Esophagus muscularis mucosa (tissue), 4 donors: Measurements from ENCODE around the gene CRX. TPM values are rescaled to one million over a fixed set of nuclear protein-coding genes. Genes with fewer than 3 reads are reported as not detected.

Experiments used
- DNase-seq: peaks from one replicate; pipeline ENCODE4 v3.0.0-alpha.2; 2017; ENCODE audit errors: extremely low spot score
- H3K27ac ChIP-seq, 4 donors: fragments of 200-600 bp; sonication (generic); replicated peaks in 1 of 4; 1 replicate in 3 of 4; 2 replicates in 1 of 4; pipeline ENCODE4 v1.5.1; 2016 to 2019; ENCODE audit warnings: mild to moderate bottlenecking in 1 of 4
- H3K27me3 ChIP-seq, 4 donors: fragments of 200-600 bp; sonication (generic); one replicate each; pipeline versions ENCODE4 v1.5.1 to v1.6.0; 2016 to 2019
- H3K36me3 ChIP-seq, 4 donors: fragments of 200-600 bp; sonication (generic); one replicate each; pipeline ENCODE4 v1.5.1; 2016 to 2019
- H3K4me1 ChIP-seq, 4 donors: fragments of 200-600 bp; sonication (generic); one replicate each; pipeline ENCODE4 v1.5.1; 2016 to 2019
- H3K4me3 ChIP-seq, 4 donors: fragments of 200-600 bp; sonication (generic); 1 replicate in 2 of 4; 2 replicates in 2 of 4; pipeline ENCODE4 v1.5.1; 2016 to 2019; ENCODE audit warnings: mild to moderate bottlenecking in 4 of 4, moderate library complexity in 1 of 4
- H3K9me3 ChIP-seq, 4 donors: fragments of 200-600 bp; sonication (generic); 1 replicate in 3 of 4; 2 replicates in 1 of 4; pipeline ENCODE4 v1.5.1; 2016 to 2019
- EP300 ChIP-seq: sonication (generic); formaldehyde crosslinking; IDR thresholded peaks from one replicate; pipeline ENCODE4 v1.6.1; 2017; ENCODE audit warnings: antibody characterized with exemption
- POLR2A ChIP-seq: fragments of 450-650 bp; IDR thresholded peaks from one replicate; pipeline ENCODE4 v1.6.1; 2017; ENCODE audit warnings: antibody characterized with exemption, moderate library complexity, mild to moderate bottlenecking, low read depth
- POLR2AphosphoS5 ChIP-seq, 2 donors: sonication (generic); formaldehyde crosslinking; IDR thresholded peaks; one replicate each; pipeline ENCODE4 v1.6.1; 2017; ENCODE audit warnings: antibody characterized with exemption in 2 of 2
- WGBS: methylation state at CpG from one replicate; pipeline ENCODE4 v1.1.5; 2018; 5-methylcytosine and 5-hydroxymethylcytosine counted together
- intact Hi-C: fragments of 100-400 bp; cut with DNase I; formaldehyde crosslinking; loops from one replicate; pipeline ENCODE4 v1.15.1; 2023
- total RNA-seq, 4 donors: library from RNA; depleted of rRNA; stranded (reverse); fragments of >200 nt; gene quantifications; one replicate each; pipeline versions ENCODE4 v1.1.0 to v1.2.1, GENCODE V29; 2016
- TF ChIP-seq, protein P1 (sequence below), 3 experiments: fragments of 200-600 bp in 2 of 3; fragments of 450-650 bp in 1 of 3; sonication (generic) in 2 of 3; IDR thresholded peaks; one replicate each; pipeline ENCODE4 v1.5.1; 2017 to 2019; ENCODE audit warnings: antibody characterized with exemption in 3 of 3, mild to moderate bottlenecking in 2 of 3, moderate library complexity in 1 of 3

Gene CRX
- total RNA-seq, 4 donors from 2014 or later, result not detected

DNA sequence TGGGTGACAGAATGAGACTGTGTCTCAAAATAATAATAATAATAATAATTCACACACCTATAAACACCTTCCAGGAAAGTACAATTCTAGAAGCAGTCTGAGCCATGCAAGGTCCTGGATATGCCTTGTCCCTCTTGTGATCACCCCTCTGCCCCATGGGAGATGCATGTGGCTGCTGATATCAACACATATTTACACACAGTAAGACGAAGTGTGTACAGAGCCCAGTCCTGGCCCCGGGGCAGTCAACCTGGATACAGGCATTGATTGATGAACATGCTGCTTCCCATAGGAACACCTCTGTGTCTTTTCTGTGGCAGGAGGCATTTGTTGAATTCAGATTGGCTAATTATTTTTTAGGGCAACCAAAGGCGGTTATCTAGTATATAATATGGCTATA is 61.2 kb downstream of the CRX start:
- TF ChIP-seq POLR2A (no peak), POLR2AphosphoS5 (IDR thresholded peaks at IDR 0.05) (no peak), EP300 (no peak)
- TF ChIP-seq, protein P1, sequence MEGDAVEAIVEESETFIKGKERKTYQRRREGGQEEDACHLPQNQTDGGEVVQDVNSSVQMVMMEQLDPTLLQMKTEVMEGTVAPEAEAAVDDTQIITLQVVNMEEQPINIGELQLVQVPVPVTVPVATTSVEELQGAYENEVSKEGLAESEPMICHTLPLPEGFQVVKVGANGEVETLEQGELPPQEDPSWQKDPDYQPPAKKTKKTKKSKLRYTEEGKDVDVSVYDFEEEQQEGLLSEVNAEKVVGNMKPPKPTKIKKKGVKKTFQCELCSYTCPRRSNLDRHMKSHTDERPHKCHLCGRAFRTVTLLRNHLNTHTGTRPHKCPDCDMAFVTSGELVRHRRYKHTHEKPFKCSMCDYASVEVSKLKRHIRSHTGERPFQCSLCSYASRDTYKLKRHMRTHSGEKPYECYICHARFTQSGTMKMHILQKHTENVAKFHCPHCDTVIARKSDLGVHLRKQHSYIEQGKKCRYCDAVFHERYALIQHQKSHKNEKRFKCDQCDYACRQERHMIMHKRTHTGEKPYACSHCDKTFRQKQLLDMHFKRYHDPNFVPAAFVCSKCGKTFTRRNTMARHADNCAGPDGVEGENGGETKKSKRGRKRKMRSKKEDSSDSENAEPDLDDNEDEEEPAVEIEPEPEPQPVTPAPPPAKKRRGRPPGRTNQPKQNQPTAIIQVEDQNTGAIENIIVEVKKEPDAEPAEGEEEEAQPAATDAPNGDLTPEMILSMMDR (IDR thresholded peaks at IDR 0.05), result no peak
- WGBS, result 63% methylated on average over 3 of the region's 3 CpGs
- H3K9me3 ChIP-seq, result no peaks in the 10 kb centered on the region
- peaks cover 0 to 29% (median 0%) of the 10 kb centered on the region in 4 donors for H3K27me3 ChIP-seq
- intact Hi-C loops, result no loop called here
- no peak for DNase-seq
- H3K27ac ChIP-seq, result no peak overlapping the region
- no peaks in the 10 kb centered on the region for H3K4me1 ChIP-seq
- no peaks in the 10 kb centered on the region for H3K36me3 ChIP-seq
- no peak overlapping the region for H3K4me3 ChIP-seq

DNA sequence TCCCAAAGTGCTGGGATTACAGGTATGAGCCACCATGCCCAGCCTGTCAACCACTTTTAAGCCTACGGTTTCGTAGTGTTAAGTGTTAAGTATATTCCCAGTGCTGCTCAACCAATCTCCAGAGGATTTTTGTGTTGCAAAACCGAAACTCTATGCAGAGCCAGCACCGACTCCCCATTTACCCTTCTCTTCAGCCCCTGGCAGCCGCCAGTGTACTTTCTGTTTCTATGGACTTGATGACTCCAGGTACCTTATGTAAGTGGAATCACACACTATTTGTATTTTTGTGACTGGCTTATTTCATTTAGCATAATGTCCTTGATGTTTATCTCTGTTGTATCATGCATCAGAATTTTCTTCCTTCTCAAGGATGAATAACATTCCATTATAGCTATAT is 63.3 kb downstream of the CRX start:
- no peak for DNase-seq
- no peak for TF ChIP-seq POLR2AphosphoS5 (IDR thresholded peaks at IDR 0.05)
- TF ChIP-seq EP300, result no peak
- TF ChIP-seq POLR2A, result no peak
- TF ChIP-seq, protein P1 (IDR thresholded peaks at IDR 0.05), result no peak
- peaks cover 0 to 19% (median 0%) of the 10 kb centered on the region in 4 donors for H3K27me3 ChIP-seq
- intact Hi-C loops, result no loop called here
- 76% methylated on average over 5 of the region's 5 CpGs for WGBS
- H3K36me3 ChIP-seq, result no peaks in the 10 kb centered on the region
- no peak overlapping the region for H3K27ac ChIP-seq
- H3K9me3 ChIP-seq, result no peaks in the 10 kb centered on the region
- no peaks in the 10 kb centered on the region for H3K4me1 ChIP-seq
- H3K4me3 ChIP-seq, result no peak overlapping the region

DNA sequence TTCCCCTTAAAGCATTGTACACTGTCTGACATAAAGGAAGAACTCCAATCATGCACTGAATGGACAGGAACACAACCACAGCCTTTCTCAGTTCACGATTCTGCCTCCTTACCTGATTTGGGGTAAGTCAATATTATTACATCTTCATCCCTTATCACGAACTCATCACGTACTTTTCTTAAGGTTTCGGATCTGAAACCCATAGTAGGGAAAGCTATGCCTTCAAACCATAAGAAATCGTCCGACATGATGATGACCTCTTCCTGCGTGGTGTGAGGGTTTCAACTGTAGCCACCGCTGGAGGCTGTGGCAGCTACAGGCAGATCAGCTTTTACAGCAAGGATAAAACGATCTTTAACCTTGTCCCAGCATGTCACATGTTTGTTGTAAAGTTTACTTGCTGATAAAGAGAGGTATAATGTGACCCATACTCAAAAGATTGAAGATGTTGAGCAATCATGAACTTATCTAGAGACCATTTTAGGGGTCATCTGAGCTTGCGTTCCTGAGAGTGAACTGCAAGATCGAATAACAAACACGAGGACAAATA is 64.3 kb downstream of the CRX start, which contains the start of gene SULT2A1:
Gene SULT2A1, minus strand, starts transcription at position 306 of the 550 bp plus-strand sequence. Its CDS starts 58 bp downstream, at position 248.
- Histone ChIP-seq H3K27ac (no peak within 1 kb of the TSS), H3K27me3 (peaks cover 0 to 19% (median 0%) of the 10 kb centered on the region in 4 donors), H3K4me1 (no peaks in the 10 kb centered on the region), H3K36me3 (no peaks in the 10 kb centered on the region), H3K4me3 (no peak within 1 kb of the TSS), H3K9me3 (no peaks in the 10 kb centered on the region)
- intact Hi-C loops, result no loop called here
- WGBS, result 72% methylated on average over 12 of the region's 12 CpGs
- no peak for DNase-seq
- TF ChIP-seq, protein P1 (IDR thresholded peaks at IDR 0.05), result no peak
- TF ChIP-seq EP300, result no peak
- no peak for TF ChIP-seq POLR2A
- TF ChIP-seq POLR2AphosphoS5 (IDR thresholded peaks at IDR 0.05), result no peak

DNA sequence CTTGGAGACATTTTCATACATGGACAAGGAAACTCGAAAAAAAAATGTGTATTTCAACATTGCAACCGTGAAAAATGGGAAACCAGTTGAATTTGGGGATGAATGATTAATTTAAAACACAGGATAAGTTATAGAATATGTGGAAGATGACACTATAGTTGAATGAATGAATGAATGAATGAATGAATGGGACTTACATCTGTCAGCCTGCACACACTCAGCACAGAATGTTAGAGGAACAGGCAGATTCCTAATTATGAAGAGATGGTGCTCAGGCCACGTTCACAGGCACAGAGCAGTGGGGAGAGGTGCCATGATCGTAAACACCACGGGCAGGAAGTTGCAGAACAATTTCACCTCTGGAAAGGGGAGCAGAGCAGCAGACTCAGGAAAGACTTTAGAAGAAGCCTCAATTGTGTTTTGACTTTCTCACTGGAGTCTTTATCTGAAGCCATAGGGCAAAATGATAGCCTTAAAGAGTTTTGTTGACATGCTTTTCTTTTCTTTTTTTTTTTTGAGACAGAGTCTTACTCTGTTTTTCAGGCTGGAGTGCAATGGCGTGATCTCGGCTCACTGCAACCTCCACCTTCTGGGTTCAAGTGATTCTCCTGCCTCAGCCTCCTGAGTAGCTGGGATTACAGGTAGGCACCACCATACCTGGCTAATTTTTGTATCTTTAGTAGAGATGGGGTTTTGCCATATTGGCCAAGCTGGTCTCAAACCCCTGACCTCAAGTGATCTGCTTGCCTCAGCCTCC is 69.3 kb downstream of the CRX start:
- H3K36me3 ChIP-seq, result no peaks in the 10 kb centered on the region
- H3K4me1 ChIP-seq, result no peaks in the 10 kb centered on the region
- no peak overlapping the region for H3K4me3 ChIP-seq
- TF ChIP-seq POLR2A, result no peak
- TF ChIP-seq, protein P1 (IDR thresholded peaks at IDR 0.05), result no peak
- TF ChIP-seq EP300, result no peak
- TF ChIP-seq POLR2AphosphoS5 (IDR thresholded peaks at IDR 0.05), result no peak
- DNase-seq, result no peak
- WGBS, result 75% methylated on average over 7 of the region's 7 CpGs
- intact Hi-C loops, result no loop called here
- H3K9me3 ChIP-seq, result peaks cover 0 to 5% (median 1%) of the 10 kb centered on the region in 4 donors
- no peak overlapping the region for H3K27ac ChIP-seq
- H3K27me3 ChIP-seq, result peaks cover 0 to 8% (median 0%) of the 10 kb centered on the region in 4 donors
